Measurements from ENCODE around the gene CBFA2T3.

The CBFA2T3 gene

GRCh38 chr16:88963583-88963982 is 13.4 kb downstream of the CBFA2T3 start:
- DNase-seq: no peak

- DNase-seq: no peak
Observed at GRCh38 chr16:88962478-88963152, 14.4 kb downstream of the CBFA2T3 start.

- no peak for DNase-seq
Observed at GRCh38 chr16:88961011-88961410, 16.0 kb downstream of the CBFA2T3 start.

- DNase-seq: no peak
Observed at GRCh38 chr16:88960516-88960915, 16.5 kb downstream of the CBFA2T3 start.

GRCh38 chr16:88959022-88959421 is 18.0 kb downstream of the CBFA2T3 start:
- DNase-seq: no peak

GRCh38 chr16:88957887-88958577 is 19.0 kb downstream of the CBFA2T3 start:
- peak in 1 of 56 donors; percentile 6 for DNase-seq

GRCh38 chr16:88957433-88957767 is 19.6 kb downstream of the CBFA2T3 start:
- DNase-seq: no peak

- no peak for DNase-seq
Observed at GRCh38 chr16:88956546-88957432, 20.2 kb downstream of the CBFA2T3 start.

GRCh38 chr16:88955906-88956305 is 21.1 kb downstream of the CBFA2T3 start:
- DNase-seq: no peak

- DNase-seq: no peak
Observed at GRCh38 chr16:88953003-88953690, 23.9 kb downstream of the CBFA2T3 start.

GRCh38 chr16:88951989-88952388 is 25.0 kb downstream of the CBFA2T3 start:
- no peak for DNase-seq

- DNase-seq: no peak
Observed at GRCh38 chr16:88951501-88951900, 25.5 kb downstream of the CBFA2T3 start.

- DNase-seq: no peak
Observed at GRCh38 chr16:88948781-88949490, 28.1 kb downstream of the CBFA2T3 start.

- DNase-seq: no peak
Observed at GRCh38 chr16:88945473-88945872, 31.5 kb downstream of the CBFA2T3 start.

- DNase-seq: no peak
Observed at GRCh38 chr16:88943741-88944140, 33.3 kb downstream of the CBFA2T3 start.

- DNase-seq: no peak
Observed at GRCh38 chr16:88943131-88943664, 33.8 kb downstream of the CBFA2T3 start.

- DNase-seq: peak in 19 of 56 donors; percentile 8 to 53 (median 17)
Observed at GRCh38 chr16:88941913-88942909, 34.8 kb downstream of the CBFA2T3 start.

GRCh38 chr16:88940862-88941817 is 35.9 kb downstream of the CBFA2T3 start:
- DNase-seq: peak in 6 of 56 donors; percentile 6 to 51 (median 24)

Data from nucleus accumbens (tissue), 56 donors.